MM.1S (cell line): Measurements from ENCODE around the gene PRICKLE1.

Experiments
- CTCF ChIP-seq: fragments of 300-600 bp; sonication (generic); IDR thresholded peaks from 2 replicates; pipeline ENCODE4 v1.5.1; 2016; ENCODE audit warnings: antibody characterized with exemption, low read length, mixed read lengths
- EZH2 ChIP-seq: fragments of 300-600 bp; sonication (generic); optimal IDR thresholded peaks from 2 replicates; pipeline ENCODE3; 2017; ENCODE audit warnings: low read depth, mild to moderate bottlenecking, antibody characterized with exemption, low read length, mixed read lengths

- TF ChIP-seq CTCF (no peak), EZH2 (no peak)
Observed at GRCh38 chr12:42574851-42575266, 14.7 kb downstream of the PRICKLE1 start.
